ENCODE measurements around the gene TNS3. TPM values are rescaled to one million over a fixed set of nuclear protein-coding genes. Genes with fewer than 3 reads are reported as not detected.

Gene TNS3
- polyA plus RNA-seq, 1 of the 3 experiments (the other 2 are of a cell fraction): 72.3 TPM

GRCh38 chr7:47349401-47349800 is 232.5 kb downstream of the TNS3 start:
- Histone ChIP-seq H3K9ac (no peak overlapping the region), H4K20me1 (ENCODE audit: insufficient read depth) (peaks cover 32% of the 10 kb centered on the region), H3K4me3 (ENCODE audit: low read depth in 2 of 2, low read length in 1 of 2) (no peak overlapping the region), H2AFZ (ENCODE audit: low read depth) (no peak overlapping the region), H3K79me2 (ENCODE audit: insufficient read depth) (no peaks in the 10 kb centered on the region), H3F3A (replicated peaks; ENCODE audit: insufficient read depth) (no peaks in the 10 kb centered on the region), H3K4me1 (ENCODE audit: control insufficient read depth in 1 of 2, insufficient read depth in 2 of 2, low read depth in 1 of 2, low read length in 1 of 2) (no peaks in the 10 kb centered on the region; a peak in 1 of 4 replicates), H3K27me3 (ENCODE audit: insufficient read depth) (no peaks in the 10 kb centered on the region), H3K4me2 (no peak overlapping the region), H3K36me3 (replicated peaks in 1 of 2; ENCODE audit: control insufficient read depth in 1 of 2, insufficient read depth in 2 of 2, low read length in 1 of 2) (peaks cover 18 to 51% of the 10 kb centered on the region in 2 experiments), H3K9me2 (no peaks in the 10 kb centered on the region), H3K27ac (ENCODE audit: low read depth in 2 of 2, low read length in 1 of 2) (no peak overlapping the region), H3K9me3 (no peaks in the 10 kb centered on the region)
- ChIA-PET POLR2A (no interaction called here), CTCF (no interaction called here)
- no peak for DNase-seq
- 94% methylated on average over 7 of the region's 7 CpGs for WGBS (ENCODE audit: low lambda C conversion rate)
- TF ChIP-seq RFX5 (IDR thresholded peaks at IDR 0.05; ENCODE audit: low read length) (no peak), MXI1 (IDR thresholded peaks at IDR 0.05; ENCODE audit: low read depth, low read length) (no peak), USF2 (IDR thresholded peaks at IDR 0.05; ENCODE audit: borderline replicate concordance, low read depth, low read length) (no peak), SMC3 (IDR thresholded peaks at IDR 0.05; ENCODE audit: low read depth, low read length) (no peak), RAD21 (IDR thresholded peaks at IDR 0.05; ENCODE audit: low read length) (no peak), TAF1 (IDR thresholded peaks at IDR 0.05; ENCODE audit: borderline replicate concordance, low read depth, low read length) (no peak), NRF1 (IDR thresholded peaks at IDR 0.05; ENCODE audit: low read depth, low read length) (no peak), REST (IDR thresholded peaks at IDR 0.05; ENCODE audit: low read depth, low read length) (no peak), SIN3A (IDR thresholded peaks at IDR 0.05; ENCODE audit: borderline replicate concordance, low read depth, low read length) (no peak), MEF2A (IDR thresholded peaks at IDR 0.05; ENCODE audit: borderline replicate concordance, low read depth) (no peak)

GRCh38 chr7:47347816-47348385 is 234.0 kb downstream of the TNS3 start:
- POLR2A ChIA-PET: no interaction called here
- H3K79me2 ChIP-seq (ENCODE audit: insufficient read depth): no peaks in the 10 kb centered on the region
- no peak overlapping the region for H3K9ac ChIP-seq
- no peak overlapping the region for H3K4me3 ChIP-seq (ENCODE audit: low read depth in 2 of 2, low read length in 1 of 2)
- no peak overlapping the region for H3K4me2 ChIP-seq
- H3K36me3 ChIP-seq (replicated peaks in 1 of 2; ENCODE audit: control insufficient read depth in 1 of 2, insufficient read depth in 2 of 2, low read length in 1 of 2): peaks cover 18 to 62% of the 10 kb centered on the region in 2 experiments
- no peaks in the 10 kb centered on the region for H3K4me1 ChIP-seq (ENCODE audit: control insufficient read depth in 1 of 2, insufficient read depth in 2 of 2, low read depth in 1 of 2, low read length in 1 of 2)
- no peaks in the 10 kb centered on the region for H3K27me3 ChIP-seq (ENCODE audit: insufficient read depth)
- CTCF ChIA-PET: no interaction called here
- TF ChIP-seq GATA2 (CRISPR knock-in tag; IDR thresholded peaks at IDR 0.05): no peak
- TF ChIP-seq RXRA (IDR thresholded peaks at IDR 0.05; ENCODE audit: borderline replicate concordance, low read depth): no peak
- TF ChIP-seq CHD2 (IDR thresholded peaks at IDR 0.05; ENCODE audit: low read length, partially characterized antibody): no peak
- TF ChIP-seq REST (IDR thresholded peaks at IDR 0.05; ENCODE audit: low read depth, low read length): no peak
- TF ChIP-seq IRF3 (IDR thresholded peaks at IDR 0.05; ENCODE audit: low read depth, low read length): no peak
- DNase-seq: no peak
- no peak overlapping the region for H2AFZ ChIP-seq (ENCODE audit: low read depth)
- no peak overlapping the region for H3K27ac ChIP-seq (ENCODE audit: low read depth in 2 of 2, low read length in 1 of 2)
- WGBS (ENCODE audit: low lambda C conversion rate): 95% methylated on average over 6 of the region's 6 CpGs
- H3K9me2 ChIP-seq: no peaks in the 10 kb centered on the region
- peaks cover 28% of the 10 kb centered on the region for H4K20me1 ChIP-seq (ENCODE audit: insufficient read depth)
- H3F3A ChIP-seq (replicated peaks; ENCODE audit: insufficient read depth): no peaks in the 10 kb centered on the region
- H3K9me3 ChIP-seq: no peaks in the 10 kb centered on the region

All from SK-N-SH (cell line).